ENCODE results near the gene TMEM44. TPM values are rescaled to one million over a fixed set of nuclear protein-coding genes. Genes with fewer than 3 reads are reported as not detected.

Gene TMEM44
- total and polyA plus RNA-seq, 2 of the 4 experiments (the other 2 are of a cell fraction), result 9.7 to 24.2 TPM

DNA sequence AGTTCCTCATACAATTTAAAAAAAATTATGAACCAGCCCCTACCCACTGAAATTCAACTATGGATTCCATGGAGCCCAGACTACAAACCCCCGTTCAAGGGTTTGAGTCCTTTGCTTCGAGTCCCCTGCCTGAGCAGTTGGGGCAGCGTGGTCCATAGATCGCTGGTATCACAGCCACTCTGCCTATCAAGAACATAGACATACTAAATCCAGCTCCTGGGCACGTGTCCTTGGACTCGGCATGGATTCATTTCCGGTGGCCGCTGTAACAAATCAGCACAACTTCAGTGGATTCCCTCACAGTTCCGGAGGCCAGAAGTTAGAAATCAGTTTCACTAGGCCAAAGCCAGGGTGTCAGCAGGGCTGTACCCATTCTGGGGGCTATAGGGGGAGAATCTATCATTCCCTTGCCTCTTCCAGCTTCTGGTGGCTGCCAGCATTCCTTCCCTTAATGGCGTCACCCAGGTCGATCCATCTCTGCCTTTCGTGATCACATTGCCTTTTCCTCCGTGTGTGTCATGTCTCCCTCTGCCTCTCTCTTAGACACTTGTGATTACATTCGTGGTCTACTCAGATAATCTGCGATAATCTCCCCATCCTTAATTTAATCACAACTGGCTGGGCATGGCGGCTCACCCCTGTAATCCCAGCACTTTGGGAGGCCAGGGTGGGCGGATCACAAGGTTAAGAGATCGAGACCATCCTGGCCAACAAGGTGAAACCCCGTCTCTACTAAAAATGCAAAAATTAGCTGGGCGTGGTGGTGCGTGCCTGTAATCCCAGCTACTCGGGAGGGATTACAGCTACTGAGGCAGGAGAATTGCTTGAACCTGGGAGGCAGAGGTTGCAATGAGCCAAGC lies 4.6 kb upstream of the TMEM44 start:
- no peak overlapping the region for H3K4ac ChIP-seq (ENCODE audit: low read depth, low read length)
- H4K8ac ChIP-seq (ENCODE audit: low read depth in 2 of 2, low read length in 2 of 2), result no peak overlapping the region
- no peak overlapping the region for H3K27ac ChIP-seq (ENCODE audit: insufficient read depth, low read length)
- no peak overlapping the region for H2AK9ac ChIP-seq (replicated peaks; ENCODE audit: low read depth, low read length, poor library complexity)
- H2AFZ ChIP-seq (replicated peaks; ENCODE audit: low read length, poor library complexity), result no peak overlapping the region
- H3K9me3 ChIP-seq (ENCODE audit: control insufficient read depth, insufficient read depth, low read length), result no peaks in the 10 kb centered on the region
- no peak overlapping the region for H2BK120ac ChIP-seq (ENCODE audit: low read depth, low read length)
- no peak overlapping the region for H3K23ac ChIP-seq (ENCODE audit: low read depth, low read length)
- no TSS peak for BruUV-seq (replicated peaks)
- TF ChIP-seq, protein P1, sequence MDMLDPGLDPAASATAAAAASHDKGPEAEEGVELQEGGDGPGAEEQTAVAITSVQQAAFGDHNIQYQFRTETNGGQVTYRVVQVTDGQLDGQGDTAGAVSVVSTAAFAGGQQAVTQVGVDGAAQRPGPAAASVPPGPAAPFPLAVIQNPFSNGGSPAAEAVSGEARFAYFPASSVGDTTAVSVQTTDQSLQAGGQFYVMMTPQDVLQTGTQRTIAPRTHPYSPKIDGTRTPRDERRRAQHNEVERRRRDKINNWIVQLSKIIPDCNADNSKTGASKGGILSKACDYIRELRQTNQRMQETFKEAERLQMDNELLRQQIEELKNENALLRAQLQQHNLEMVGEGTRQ (IDR thresholded peaks at IDR 0.05; ENCODE audit: low read depth, low read length), result no peak
- TF ChIP-seq BHLHE40 (IDR thresholded peaks at IDR 0.05; ENCODE audit: low read depth, low read length) (no peak), RAD21 (IDR thresholded peaks at IDR 0.05; ENCODE audit: low read length) (no peak), RFX5 (IDR thresholded peaks at IDR 0.05; ENCODE audit: low read depth, low read length) (no peak), RCOR1 (IDR thresholded peaks at IDR 0.05; ENCODE audit: insufficient replicate concordance, low read length) (no peak), NFE2L2 (IDR thresholded peaks at IDR 0.05; ENCODE audit: low read depth, low read length) (no peak), MXI1 (IDR thresholded peaks at IDR 0.05; ENCODE audit: borderline replicate concordance, low read depth, low read length) (no peak), CTCF (conservative IDR thresholded peaks at IDR 0.05; ENCODE audit: low read depth, low read length) (no peak), SMC3 (IDR thresholded peaks at IDR 0.05; ENCODE audit: low read depth, low read length) (no peak), POLR2A (IDR thresholded peaks at IDR 0.05; ENCODE audit: low read depth, low read length) (no peak), CEBPB (IDR thresholded peaks at IDR 0.05; ENCODE audit: low read depth, low read length) (no peak), MAZ (IDR thresholded peaks at IDR 0.05; ENCODE audit: borderline replicate concordance, low read depth, low read length) (no peak)
- TF ChIP-seq, protein P2, sequence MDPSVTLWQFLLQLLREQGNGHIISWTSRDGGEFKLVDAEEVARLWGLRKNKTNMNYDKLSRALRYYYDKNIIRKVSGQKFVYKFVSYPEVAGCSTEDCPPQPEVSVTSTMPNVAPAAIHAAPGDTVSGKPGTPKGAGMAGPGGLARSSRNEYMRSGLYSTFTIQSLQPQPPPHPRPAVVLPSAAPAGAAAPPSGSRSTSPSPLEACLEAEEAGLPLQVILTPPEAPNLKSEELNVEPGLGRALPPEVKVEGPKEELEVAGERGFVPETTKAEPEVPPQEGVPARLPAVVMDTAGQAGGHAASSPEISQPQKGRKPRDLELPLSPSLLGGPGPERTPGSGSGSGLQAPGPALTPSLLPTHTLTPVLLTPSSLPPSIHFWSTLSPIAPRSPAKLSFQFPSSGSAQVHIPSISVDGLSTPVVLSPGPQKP (IDR thresholded peaks at IDR 0.05; ENCODE audit: borderline replicate concordance, low read depth, low read length), result no peak
- dilution Hi-C loops (cut with HindIII; ENCODE audit: low sequenced_read_pairs, unreplicated experiment) (no loop called here), in situ Hi-C loops (cut with MboI; ENCODE audit: low sequenced_read_pairs) (no loop called here), intact Hi-C loops (cut with micrococcal nuclease) (no loop called here)
- H3K4me2 ChIP-seq (ENCODE audit: low read depth, low read length), result no peak overlapping the region
- no peak overlapping the region for H4K5ac ChIP-seq (ENCODE audit: low read depth, low read length)
- peaks cover 16% of the 10 kb centered on the region for H3K9me1 ChIP-seq (ENCODE audit: insufficient read depth, low read length)
- peaks cover 7 to 25% of the 10 kb centered on the region in 2 experiments for H3K79me1 ChIP-seq (ENCODE audit: low read depth in 1 of 2, low read length in 2 of 2)
- no peak overlapping the region for H3K18ac ChIP-seq (ENCODE audit: low read depth, low read length)
- no peak overlapping the region for H2BK5ac ChIP-seq (ENCODE audit: low read depth, low read length, poor library complexity, severe bottlenecking)
- ChIA-PET POLR2A (ENCODE audit: unreplicated experiment) (interaction anchor here (0.5 kb wide), 1 partner anchor 35 kb away, joined by 5 read pairs; no protein-coding TSS in a partner anchor), CTCF (no interaction called here)
- H3K56ac ChIP-seq (ENCODE audit: extremely low read depth, insufficient read depth, low read length), result no peak overlapping the region
- peaks cover 6% of the 10 kb centered on the region for H3K4me1 ChIP-seq (ENCODE audit: control insufficient read depth, insufficient read depth, low read length)
- DNase-seq, result no peak
- no peak overlapping the region for H2BK20ac ChIP-seq (ENCODE audit: low read depth, low read length)
- H3K36me3 ChIP-seq (ENCODE audit: control insufficient read depth, insufficient read depth, low read length), result peaks cover 12% of the 10 kb centered on the region
- H2AK5ac ChIP-seq (ENCODE audit: low read depth, low read length), result peak overlapping the region; percentile 54; the same call in 1 of the 2 replicates
- no peak overlapping the region for H3K4me3 ChIP-seq (ENCODE audit: insufficient read depth, low read depth, low read length)
- H4K91ac ChIP-seq (ENCODE audit: insufficient read depth, low read depth, low read length), result no peak overlapping the region
- H2BK15ac ChIP-seq (ENCODE audit: low read depth, low read length), result no peak overlapping the region
- H3K14ac ChIP-seq (replicated peaks; ENCODE audit: low read depth, low read length), result no peak overlapping the region
- 97% methylated on average over 14 of the region's 22 CpGs; no CpG with 5 or more reads in 1 of the 2 experiments for WGBS, 2 experiments (ENCODE audit: extremely low coverage in 2 of 2, insufficient read length in 1 of 2)
- H4K20me1 ChIP-seq (ENCODE audit: insufficient read depth, low read length), result peaks cover 3% of the 10 kb centered on the region; the same call in 1 of the 2 replicates
- no peaks in the 10 kb centered on the region for H3K27me3 ChIP-seq (ENCODE audit: control insufficient read depth, insufficient read depth, low read length)
- no peak for ATAC-seq (ENCODE audit: low read depth)
- no peak overlapping the region for H3K9ac ChIP-seq (ENCODE audit: low read depth, low read length)
